GM21786 (cell line): ENCODE measurements around the gene ZCCHC7.

Experiments used
- ATAC-seq: cut with Tn5 transposase; IDR thresholded peaks from one replicate; pipeline ENCODE4 v1.9.1; 2021; ENCODE audit not compliant: unreplicated experiment

ZCCHC7 gene

GRCh38 chr9:37332578-37332977 is 212.2 kb downstream of the ZCCHC7 start:
- no peak for ATAC-seq

GRCh38 chr9:37333288-37333687 is 212.9 kb downstream of the ZCCHC7 start:
- no peak for ATAC-seq

DNA sequence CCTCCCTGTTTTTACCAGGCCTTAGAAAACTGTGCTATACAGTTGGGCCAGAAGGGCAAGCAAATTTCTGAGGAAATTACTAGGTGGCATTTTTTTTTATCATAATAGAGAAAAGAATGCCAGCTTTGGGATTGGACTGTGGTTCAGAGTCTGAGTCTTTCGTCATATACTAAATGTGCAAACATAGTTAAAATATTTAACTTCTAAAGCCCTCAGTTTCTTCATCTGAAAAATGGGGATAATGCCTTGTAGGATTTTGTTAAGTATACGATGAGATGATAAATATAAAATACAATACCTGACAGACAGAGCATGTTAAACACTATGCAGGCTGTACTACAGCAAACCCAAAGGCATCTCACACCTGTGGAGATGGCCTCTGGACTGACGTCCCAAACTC is 214.9 kb downstream of the ZCCHC7 start:
- ATAC-seq: no peak

DNA sequence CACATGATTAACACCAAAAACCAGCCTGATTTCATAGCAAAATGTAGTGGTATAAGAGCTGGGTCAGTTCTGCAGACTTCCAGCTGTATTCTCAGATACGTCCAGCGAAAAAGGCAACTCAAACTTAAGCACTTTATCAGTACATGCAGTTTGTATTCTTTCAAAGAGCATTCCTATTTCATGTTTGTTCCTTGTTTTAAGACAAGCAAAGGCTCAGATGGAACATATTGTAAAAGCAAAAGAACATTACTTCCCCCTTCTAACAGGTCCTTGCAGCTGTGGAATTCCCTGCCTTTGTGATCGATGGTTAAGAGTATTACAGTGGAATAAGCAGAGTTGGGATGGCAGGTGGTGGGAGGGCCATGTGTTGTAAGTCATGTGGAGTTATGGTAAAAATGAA is 215.8 kb downstream of the ZCCHC7 start:
- ATAC-seq: no peak

DNA sequence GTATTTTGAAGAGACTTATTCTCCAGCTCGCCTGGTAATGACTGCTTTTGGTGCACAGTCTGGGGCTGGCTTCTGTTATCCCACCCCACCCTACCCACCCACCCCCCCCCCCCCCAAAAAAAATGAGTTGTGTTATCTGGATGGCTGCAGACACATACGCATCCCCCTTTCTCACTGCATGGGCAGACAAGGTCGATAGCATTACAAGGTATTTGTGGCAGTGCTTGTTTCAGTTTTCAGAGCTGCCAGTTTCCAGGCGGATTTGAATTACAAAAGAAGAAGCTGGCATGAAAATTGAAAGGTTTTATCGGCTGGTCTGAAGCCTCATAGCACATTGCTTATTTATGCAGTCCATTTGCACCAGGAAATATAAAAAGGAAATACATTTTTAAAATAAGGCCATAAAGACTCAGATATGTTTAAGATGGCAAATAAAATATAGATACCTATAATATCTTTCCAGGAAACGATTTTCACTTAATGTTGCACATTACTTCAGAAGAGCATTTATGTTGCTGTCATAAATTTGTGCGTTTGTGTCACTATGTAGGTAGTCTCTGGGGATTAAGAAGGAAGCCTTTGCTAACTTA is 217.0 kb downstream of the ZCCHC7 start:
- ATAC-seq: no peak

DNA sequence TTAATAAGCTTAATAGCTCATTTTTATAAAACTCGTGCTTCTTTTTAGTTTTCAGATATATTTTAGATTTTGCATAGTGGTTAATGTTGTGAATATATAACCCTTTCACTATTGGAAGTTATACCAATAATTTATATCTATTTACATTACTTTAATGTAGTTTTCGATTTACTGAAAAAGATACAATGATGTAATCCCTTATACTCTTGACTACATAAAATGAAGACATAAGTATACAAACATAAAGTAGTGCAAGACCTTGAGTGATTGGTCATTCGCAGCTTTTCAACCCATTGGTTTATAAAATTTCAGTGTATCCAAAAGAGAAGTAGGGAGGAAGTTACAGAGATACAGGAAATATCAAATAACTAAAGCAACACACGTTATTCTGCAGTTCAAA is 217.8 kb downstream of the ZCCHC7 start:
- no peak for ATAC-seq

- ATAC-seq: no peak
These were observed 219.5 kb downstream of the ZCCHC7 start for GRCh38 chr9:37339923-37340322.

DNA sequence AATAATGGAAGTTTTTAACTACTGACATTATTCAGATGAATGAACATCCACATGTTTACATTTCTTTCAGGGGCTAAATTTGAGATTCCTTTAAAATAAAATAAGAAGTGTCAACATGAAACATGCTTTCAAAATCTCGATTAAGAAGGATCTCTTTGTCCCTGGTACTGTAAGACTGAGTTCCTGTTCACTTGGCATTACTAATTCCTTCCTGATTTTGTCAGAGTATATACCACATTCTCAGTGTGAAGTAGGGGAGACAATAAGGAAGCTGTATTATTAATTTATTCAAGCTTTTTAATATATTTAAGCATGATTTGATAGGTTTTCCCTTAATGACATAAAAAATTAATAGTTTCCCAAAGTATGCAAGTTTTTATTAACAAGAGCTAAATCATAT is 220.6 kb downstream of the ZCCHC7 start:
- ATAC-seq: no peak

DNA sequence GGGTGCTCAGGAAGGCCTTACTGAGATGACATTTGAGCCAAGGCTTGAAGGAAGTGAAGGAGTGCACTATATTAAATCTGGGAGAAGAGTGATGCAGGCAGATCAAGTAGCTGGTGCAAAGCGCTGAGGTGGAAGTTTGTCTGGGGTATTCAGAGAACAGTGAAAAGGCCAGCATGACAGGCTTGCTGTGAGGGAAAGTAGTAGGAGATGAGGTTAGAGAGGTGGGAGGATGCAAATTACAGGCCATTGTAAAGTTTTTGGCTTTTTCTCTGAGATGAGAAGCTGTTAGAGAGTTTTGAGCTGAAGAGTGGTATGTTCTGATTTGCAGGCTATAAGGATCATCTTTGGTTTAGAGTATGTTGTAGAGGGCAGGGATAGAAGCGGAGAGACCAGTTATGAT is 221.3 kb downstream of the ZCCHC7 start:
- ATAC-seq: no peak

DNA sequence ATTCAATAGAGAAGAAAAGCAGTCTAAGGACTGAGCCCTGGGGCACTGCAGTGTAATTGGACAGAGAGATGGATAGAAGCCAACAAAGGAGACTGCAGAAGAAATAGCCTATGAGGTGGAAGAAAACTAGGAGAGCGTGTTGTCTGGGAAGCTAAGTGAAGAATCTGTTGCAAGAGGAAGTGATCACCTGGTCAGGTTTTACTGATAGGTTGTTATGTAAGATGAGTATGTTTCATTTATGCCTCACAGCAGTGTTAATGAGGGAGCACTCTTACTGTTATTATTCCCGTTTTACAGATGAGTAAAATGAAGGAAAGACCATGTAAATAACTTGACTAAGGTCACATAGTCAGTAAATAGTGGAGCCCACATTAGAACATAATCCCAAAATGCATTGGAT is 222.1 kb downstream of the ZCCHC7 start:
- ATAC-seq: no peak

- no peak for ATAC-seq
These were observed 222.5 kb downstream of the ZCCHC7 start for GRCh38 chr9:37342895-37343294.

DNA sequence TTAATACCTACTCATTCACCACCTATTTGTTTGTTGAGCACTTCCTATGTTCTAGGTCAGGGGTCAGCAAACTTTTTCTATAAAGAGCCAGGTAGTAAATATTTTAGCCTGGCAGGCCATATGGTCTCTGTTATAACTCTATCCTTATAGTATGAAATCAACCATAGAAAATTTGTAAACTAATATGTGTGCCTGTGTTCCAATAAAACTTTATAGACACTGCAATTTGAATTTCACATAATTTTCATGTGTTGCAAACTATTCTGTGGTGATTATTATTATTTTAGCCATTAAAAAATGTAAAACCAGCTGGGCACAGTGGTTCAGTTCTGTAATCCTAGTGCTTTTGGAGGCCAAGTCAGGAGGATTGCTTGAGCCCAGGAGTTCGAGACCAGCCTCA is 223.3 kb downstream of the ZCCHC7 start:
- no peak for ATAC-seq

GRCh38 chr9:37345038-37345437 is 224.7 kb downstream of the ZCCHC7 start:
- no peak for ATAC-seq

GRCh38 chr9:37348917-37349316 is 228.5 kb downstream of the ZCCHC7 start:
- ATAC-seq: no peak

DNA sequence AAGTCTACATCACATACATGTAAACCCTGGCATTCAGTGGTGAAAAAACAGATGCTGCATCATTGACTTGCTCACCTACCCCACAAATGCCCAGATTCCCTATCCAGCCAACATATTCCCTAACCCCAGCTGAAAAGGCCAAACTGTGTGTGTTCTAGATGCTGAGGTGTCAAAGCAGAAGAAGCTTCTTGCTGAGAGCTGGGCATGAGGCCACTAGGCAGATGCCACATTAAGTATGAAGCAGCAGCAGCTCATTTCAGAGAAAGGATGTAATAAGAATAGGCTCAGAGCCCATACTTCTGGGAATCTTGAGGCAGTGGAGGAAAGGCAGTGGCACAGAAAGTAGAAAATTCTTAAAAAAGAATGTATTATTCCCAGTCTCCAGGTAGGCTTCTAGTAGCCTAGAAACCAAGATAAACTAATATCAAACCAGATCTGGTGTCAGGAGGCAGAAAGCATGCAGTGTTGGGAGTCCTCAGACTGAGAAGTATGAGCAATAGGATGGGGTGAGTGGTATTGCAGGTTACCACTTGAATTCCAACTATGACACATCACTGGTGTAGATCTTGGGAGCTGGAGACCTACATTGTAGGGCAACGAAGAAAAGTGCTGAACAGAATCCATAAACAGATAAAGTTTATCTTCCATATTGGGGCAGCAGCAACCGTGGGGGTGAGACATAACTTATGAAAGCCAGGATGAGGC is 230.3 kb downstream of the ZCCHC7 start:
- no peak for ATAC-seq

DNA sequence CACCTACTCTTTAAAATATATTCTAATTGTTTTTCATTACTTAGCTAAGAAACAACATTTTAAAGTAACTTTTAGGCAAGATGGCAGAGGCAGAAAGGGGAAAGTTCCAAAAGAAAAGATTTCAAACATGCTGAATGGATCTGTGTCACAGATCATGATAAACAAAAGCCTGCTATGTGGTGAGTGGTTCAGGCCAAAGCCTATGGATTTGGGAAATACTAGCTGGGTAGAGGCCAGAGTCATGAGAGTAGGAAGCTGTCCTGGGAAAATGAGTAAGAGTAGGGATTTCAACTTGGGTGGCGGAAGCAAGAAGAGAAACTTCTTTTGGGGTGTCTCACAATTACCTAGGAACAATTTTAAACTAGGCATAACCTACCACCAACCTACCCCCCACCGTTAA is 233.4 kb downstream of the ZCCHC7 start:
- ATAC-seq: no peak

DNA sequence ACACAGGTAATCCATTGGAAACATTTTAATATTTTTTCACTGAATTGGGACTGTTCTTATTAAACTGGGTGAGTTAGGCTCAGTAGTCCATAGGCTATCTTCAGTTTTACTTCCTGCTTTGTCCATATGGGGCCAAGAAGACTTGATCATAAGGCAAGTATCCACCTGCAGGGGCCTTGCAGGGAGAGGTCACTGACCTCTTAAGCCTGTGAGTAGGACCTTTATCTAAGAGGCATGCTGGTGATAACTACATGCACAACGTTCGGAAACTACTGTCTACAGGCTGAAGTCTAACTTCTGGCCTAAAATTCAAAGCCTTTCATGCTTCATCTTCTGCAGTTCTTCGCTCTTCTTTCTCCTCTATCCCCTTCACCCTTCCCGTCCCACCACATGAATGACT is 242.1 kb downstream of the ZCCHC7 start:
- ATAC-seq: no peak

DNA sequence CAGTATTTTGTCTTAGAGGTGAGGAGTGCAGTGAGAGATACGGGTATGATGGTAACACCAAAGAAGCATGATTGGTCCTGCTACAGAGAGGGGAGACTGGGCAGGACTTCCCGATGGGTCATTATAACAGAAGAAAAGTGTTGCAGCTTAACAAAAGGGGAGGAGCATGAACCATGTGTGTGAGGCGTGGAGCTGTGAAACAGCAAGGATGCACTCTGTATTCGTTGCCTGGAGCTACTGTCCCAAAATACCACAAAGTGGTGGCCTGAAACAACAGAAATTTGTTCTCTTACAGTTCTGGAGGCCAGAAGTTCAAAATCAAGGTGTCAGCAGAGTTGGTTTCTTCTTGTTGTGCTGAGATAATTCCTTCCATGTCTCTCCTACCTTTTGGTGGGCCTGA is 242.8 kb downstream of the ZCCHC7 start:
- no peak for ATAC-seq

DNA sequence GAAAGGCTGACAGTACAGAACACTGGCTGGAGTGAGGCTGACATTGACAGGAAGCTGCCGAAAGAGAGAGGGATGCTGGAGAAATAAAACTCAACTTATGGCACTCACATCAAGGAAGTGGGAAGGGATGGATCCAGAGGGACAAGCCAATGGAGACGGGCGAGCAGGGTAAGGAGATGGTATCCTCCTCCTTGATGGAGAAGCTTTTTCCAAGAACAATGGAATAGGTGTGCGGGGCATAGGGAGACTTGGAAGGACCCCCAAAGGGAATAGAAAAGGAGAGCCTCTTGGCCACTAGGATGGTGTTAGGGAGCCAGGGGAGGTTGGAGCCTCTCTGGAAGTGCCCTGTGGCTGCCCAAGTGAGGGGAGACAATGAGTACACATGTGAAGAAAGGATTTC is 243.8 kb downstream of the ZCCHC7 start:
- no peak for ATAC-seq

DNA sequence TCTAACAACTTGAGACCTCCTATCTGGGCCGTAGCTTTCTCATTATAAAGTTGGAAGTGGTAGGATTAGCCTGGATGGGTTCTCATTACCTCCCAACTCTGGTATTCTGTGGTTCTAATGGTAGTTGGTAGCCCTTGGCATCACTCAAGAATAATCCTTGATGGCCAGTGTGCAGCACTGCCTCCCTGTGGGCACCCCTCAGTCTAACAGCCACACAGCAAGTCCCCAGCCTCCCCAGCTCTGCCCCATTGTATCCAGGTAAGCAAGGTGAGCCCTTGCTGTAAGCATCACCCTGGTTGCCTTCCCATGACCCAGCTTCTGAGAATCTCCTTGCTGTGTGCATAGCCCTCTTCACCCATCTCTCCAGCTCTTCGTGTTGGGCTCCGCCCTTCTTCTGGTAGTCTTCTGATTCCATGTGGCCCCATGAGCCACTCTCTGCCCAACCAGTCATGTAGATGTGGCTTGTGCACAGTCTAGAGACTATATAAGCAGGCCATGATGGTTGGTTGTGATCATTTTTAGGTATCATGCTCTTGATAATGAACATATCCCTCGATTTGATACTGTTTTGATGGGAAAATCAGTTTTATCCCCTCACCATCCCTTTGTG is 244.5 kb downstream of the ZCCHC7 start:
- ATAC-seq: no peak

- peak; percentile 25 for ATAC-seq
These were observed 249.3 kb downstream of the ZCCHC7 start for GRCh38 chr9:37369671-37370070.

- no peak for ATAC-seq
These were observed 249.9 kb downstream of the ZCCHC7 start for GRCh38 chr9:37370282-37370681.
